Smooth muscle cell of trachea (primary cell): ENCODE data around the gene GLIPR1L2. TPM values are rescaled to one million over a fixed set of nuclear protein-coding genes. Genes with fewer than 3 reads are reported as not detected.

Experiments used
- total RNA-seq: library from RNA; depleted of rRNA; stranded (reverse); fragments of >200 nt; gene quantifications from 2 replicates; pipeline ENCODE4 v1.2.1, GENCODE V29; 2014

The GLIPR1L2 gene
- 1.3 TPM in 2 replicates for total RNA-seq

GRCh38 chr12:75390899-75391538 lies at the start of gene GLIPR1L2:
Gene GLIPR1L2, plus strand, starts transcription at chr12:75391089. Its CDS starts 28 bp downstream, at chr12:75391117.

GRCh38 chr12:75480469-75480949 lies 89.6 kb downstream of the GLIPR1L2 start, which contains the start of gene GLIPR1:
Gene GLIPR1, plus strand, starts transcription at chr12:75480755. Its CDS starts 126 bp downstream, at chr12:75480881.

Other genes with a start within 250 kb of the GLIPR1L2 start
- gene KCNC2, start 181.2 kb upstream of the GLIPR1L2 start, total RNA-seq, result not detected in 2 replicates
- 10.4 and 14.8 TPM in 2 replicates for gene CAPS2, start 60.8 kb upstream of the GLIPR1L2 start, total RNA-seq
- 1.0 TPM in 1 of 2 replicates, not detected in the other for gene GLIPR1L1, start 56.4 kb upstream of the GLIPR1L2 start, total RNA-seq
- 43.7 and 71.6 TPM in 2 replicates for gene GLIPR1, start 89.7 kb downstream of the GLIPR1L2 start, total RNA-seq
- gene KRR1, start 120.5 kb downstream of the GLIPR1L2 start, total RNA-seq, result 38.4 and 89.6 TPM in 2 replicates